ENCODE results near the gene CLSTN2. TPM values are rescaled to one million over a fixed set of nuclear protein-coding genes. Genes with fewer than 3 reads are reported as not detected.

The CLSTN2 gene
- total and polyA plus RNA-seq, 2 of the 4 experiments (the other 2 are of a cell fraction) = under 0.01 to 0.07 TPM

GRCh38 chr3:140487566-140487965, 552.6 kb downstream of the CLSTN2 start:
- Histone ChIP-seq H2AK5ac (ENCODE audit: low read depth, low read length) (no peak overlapping the region), H2BK5ac (ENCODE audit: low read depth, low read length, poor library complexity, severe bottlenecking) (no peak overlapping the region), H3K9me3 (ENCODE audit: control insufficient read depth, insufficient read depth, low read length) (no peaks in the 10 kb centered on the region), H2AK9ac (replicated peaks; ENCODE audit: low read depth, low read length, poor library complexity) (no peak overlapping the region), H4K8ac (ENCODE audit: low read depth in 2 of 2, low read length in 2 of 2) (no peak overlapping the region), H3K9ac (ENCODE audit: low read depth, low read length) (no peak overlapping the region), H3K14ac (replicated peaks; ENCODE audit: low read depth, low read length) (no peak overlapping the region), H3K4ac (ENCODE audit: low read depth, low read length) (no peak overlapping the region), H3K9me1 (ENCODE audit: insufficient read depth, low read length) (no peaks in the 10 kb centered on the region), H3K36me3 (ENCODE audit: control insufficient read depth, insufficient read depth, low read length) (no peaks in the 10 kb centered on the region), H3K56ac (ENCODE audit: extremely low read depth, insufficient read depth, low read length) (no peak overlapping the region), H3K4me1 (ENCODE audit: control insufficient read depth, insufficient read depth, low read length) (no peaks in the 10 kb centered on the region), H3K23ac (ENCODE audit: low read depth, low read length) (no peak overlapping the region), H3K18ac (ENCODE audit: low read depth, low read length) (no peak overlapping the region), H2AFZ (replicated peaks; ENCODE audit: low read length, poor library complexity) (no peak overlapping the region), H3K4me3 (ENCODE audit: insufficient read depth, low read depth, low read length) (no peak overlapping the region), H3K79me1 (ENCODE audit: low read depth in 1 of 2, low read length in 2 of 2) (no peaks in the 10 kb centered on the region), H2BK120ac (ENCODE audit: low read depth, low read length) (no peak overlapping the region), H3K27ac (ENCODE audit: insufficient read depth, low read length) (no peak overlapping the region), H2BK20ac (ENCODE audit: low read depth, low read length) (no peak overlapping the region), H4K20me1 (ENCODE audit: insufficient read depth, low read length) (no peaks in the 10 kb centered on the region), H4K5ac (ENCODE audit: low read depth, low read length) (no peak overlapping the region), H3K4me2 (ENCODE audit: low read depth, low read length) (no peak overlapping the region), H2BK15ac (ENCODE audit: low read depth, low read length) (no peak overlapping the region), H3K27me3 (ENCODE audit: control insufficient read depth, insufficient read depth, low read length) (no peaks in the 10 kb centered on the region), H4K91ac (ENCODE audit: insufficient read depth, low read depth, low read length) (no peak overlapping the region)
- no TSS peak for BruUV-seq (replicated peaks)
- ChIA-PET CTCF (no interaction called here), POLR2A (ENCODE audit: unreplicated experiment) (no interaction called here)
- no peak for TF ChIP-seq FOS (IDR thresholded peaks at IDR 0.05; ENCODE audit: low read depth, low read length)
- no peak for TF ChIP-seq MAFK (IDR thresholded peaks at IDR 0.05; ENCODE audit: low read depth, low read length)
- TF ChIP-seq BHLHE40 (IDR thresholded peaks at IDR 0.05; ENCODE audit: low read depth, low read length) = no peak
- no peak for TF ChIP-seq RAD21 (IDR thresholded peaks at IDR 0.05; ENCODE audit: low read length)
- TF ChIP-seq CEBPB (IDR thresholded peaks at IDR 0.05; ENCODE audit: low read depth, low read length) = no peak
- no peak for TF ChIP-seq CTCF (conservative IDR thresholded peaks at IDR 0.05; ENCODE audit: low read depth, low read length)
- TF ChIP-seq USF2 (IDR thresholded peaks at IDR 0.05; ENCODE audit: low read depth, low read length) = no peak
- no peak for TF ChIP-seq NFE2L2 (IDR thresholded peaks at IDR 0.05; ENCODE audit: low read depth, low read length)
- TF ChIP-seq RCOR1 (IDR thresholded peaks at IDR 0.05; ENCODE audit: insufficient replicate concordance, low read length) = no peak
- TF ChIP-seq CHD1 (IDR thresholded peaks at IDR 0.05; ENCODE audit: low read depth, low read length) = no peak
- TF ChIP-seq MXI1 (IDR thresholded peaks at IDR 0.05; ENCODE audit: borderline replicate concordance, low read depth, low read length) = no peak
- no peak for TF ChIP-seq SMC3 (IDR thresholded peaks at IDR 0.05; ENCODE audit: low read depth, low read length)
- no peak for TF ChIP-seq MAZ (IDR thresholded peaks at IDR 0.05; ENCODE audit: borderline replicate concordance, low read depth, low read length)
- TF ChIP-seq POLR2A (IDR thresholded peaks at IDR 0.05; ENCODE audit: low read depth, low read length) = no peak
- no peak for TF ChIP-seq RFX5 (IDR thresholded peaks at IDR 0.05; ENCODE audit: low read depth, low read length)
- no peak for TF ChIP-seq ELK1 (IDR thresholded peaks at IDR 0.05; ENCODE audit: borderline replicate concordance, low read depth, low read length)
- intact Hi-C loops (cut with micrococcal nuclease) = no loop called here
- ATAC-seq (ENCODE audit: low read depth) (no peak), DNase-seq (no peak)
- in situ Hi-C loops (cut with MboI; ENCODE audit: low sequenced_read_pairs) = no loop called here
- WGBS, 2 experiments (ENCODE audit: extremely low coverage in 2 of 2, insufficient read length in 1 of 2) = no CpG with 5 or more reads among the region's 1 CpG
- dilution Hi-C loops (cut with HindIII; ENCODE audit: low sequenced_read_pairs, unreplicated experiment) = no loop called here

Measured in IMR-90 (cell line).